MV-4-11 (cell line): ENCODE measurements around the gene PGLYRP2.

Experiments used
- DNase-seq: peaks from one replicate; lab custom pipeline; 2025; lab: John Stamatoyannopoulos, UW

PGLYRP2 gene

GRCh38 chr19:15424692-15425272 lies 54.5 kb downstream of the PGLYRP2 start:
- no peak for DNase-seq

- DNase-seq: no peak
These were observed 55.2 kb downstream of the PGLYRP2 start for GRCh38 chr19:15424121-15424520.

- no peak for DNase-seq
These were observed 56.2 kb downstream of the PGLYRP2 start for GRCh38 chr19:15423130-15423529.

GRCh38 chr19:15422296-15423075 lies 56.8 kb downstream of the PGLYRP2 start:
- DNase-seq: peak; percentile 21

- no peak for DNase-seq
These were observed 57.5 kb downstream of the PGLYRP2 start for GRCh38 chr19:15421721-15422260.

GRCh38 chr19:15421136-15421695 lies 58.1 kb downstream of the PGLYRP2 start:
- DNase-seq: no peak

- no peak for DNase-seq
These were observed 59.8 kb downstream of the PGLYRP2 start for GRCh38 chr19:15419413-15420025.
